SK-N-SH treated with all-trans-retinoic acid at 6 μM for 48 hours (cell line): ENCODE data around the gene ARHGAP10.

Experiments
- CREB5 ChIP-seq: fragments of 250-450 bp; sonication (Bioruptor Pico); IDR thresholded peaks from 2 replicates; pipeline ENCODE4 v1.5.1; 2020; ENCODE audit warnings: low read depth, mild to moderate bottlenecking, moderate library complexity
- CSRNP3 ChIP-seq: fragments of 250-450 bp; sonication (Bioruptor Pico); IDR thresholded peaks from 2 replicates; pipeline ENCODE4 v1.5.1; 2021; ENCODE audit warnings: mild to moderate bottlenecking, moderate library complexity
- OSR1 ChIP-seq: fragments of 250-450 bp; sonication (Bioruptor Pico); IDR thresholded peaks from 2 replicates; pipeline ENCODE4 v1.8.0; 2022; ENCODE audit warnings: moderate library complexity, mild to moderate bottlenecking, inconsistent platforms
- PATZ1 ChIP-seq: fragments of 250-450 bp; sonication (Bioruptor Pico); IDR thresholded peaks from 2 replicates; pipeline ENCODE4 v1.8.0; 2020; ENCODE audit warnings: mild to moderate bottlenecking, moderate library complexity, borderline replicate concordance
- PPARA ChIP-seq: fragments of 250-450 bp; sonication (Bioruptor Pico); IDR thresholded peaks from 2 replicates; pipeline ENCODE4 v1.5.0; 2020; ENCODE audit warnings: mild to moderate bottlenecking, borderline replicate concordance
- RARB ChIP-seq: fragments of 250-450 bp; sonication (Bioruptor Pico); IDR thresholded peaks from 2 replicates; pipeline ENCODE4 v1.8.0; 2021; ENCODE audit warnings: mild to moderate bottlenecking, moderate library complexity
- TCF4 ChIP-seq: fragments of 250-450 bp; sonication (Bioruptor Pico); IDR thresholded peaks from 2 replicates; pipeline ENCODE4 v1.8.0; 2021; ENCODE audit warnings: mild to moderate bottlenecking, moderate library complexity, borderline replicate concordance
- TSHZ2 ChIP-seq: fragments of 250-450 bp; sonication (Bioruptor Pico); IDR thresholded peaks from 2 replicates; pipeline ENCODE4 v1.5.0; 2020; ENCODE audit warnings: mild to moderate bottlenecking, moderate library complexity
- ZC3H10 ChIP-seq: fragments of 250-450 bp; sonication (Bioruptor Pico); IDR thresholded peaks from 2 replicates; pipeline ENCODE4 v1.5.1; 2021; ENCODE audit warnings: mild to moderate bottlenecking, moderate library complexity
- ZNF565 ChIP-seq: fragments of 450-650 bp; formaldehyde crosslinking; conservative IDR thresholded peaks from 2 replicates; pipeline ENCODE4 v1.5.0; 2020; ENCODE audit warnings: low read depth, mild to moderate bottlenecking, moderate library complexity
- ZNF70 ChIP-seq: fragments of 450-650 bp; formaldehyde crosslinking; IDR thresholded peaks from 2 replicates; pipeline ENCODE4 v1.5.0; 2020; ENCODE audit warnings: mild to moderate bottlenecking, moderate library complexity

GRCh38 chr4:147778942-147779341 is 47.1 kb downstream of the ARHGAP10 start:
- TF ChIP-seq CREB5: no peak
- no peak for TF ChIP-seq RARB (CRISPR knock-in tag)
- no peak for TF ChIP-seq OSR1 (CRISPR knock-in tag)
- no peak for TF ChIP-seq PPARA
- no peak for TF ChIP-seq PATZ1 (CRISPR knock-in tag)
- no peak for TF ChIP-seq ZNF70
- TF ChIP-seq ZC3H10 (CRISPR knock-in tag): no peak
- no peak for TF ChIP-seq ZNF565 (CRISPR knock-in tag)
- TF ChIP-seq TCF4 (CRISPR knock-in tag): no peak
- TF ChIP-seq CSRNP3 (CRISPR knock-in tag): no peak
- no peak for TF ChIP-seq TSHZ2 (CRISPR knock-in tag)
